Epithelial cell of prostate (primary cell): Measurements from ENCODE around the gene RFX3.

ENCODE experiments used
- DNase-seq: peaks from one replicate; pipeline ENCODE4 v3.0.0-alpha.2; 2011; ENCODE audit warnings: low read depth, low spot score
- H3K27ac ChIP-seq: fragments of 450-650 bp; 2 replicates; pipeline ENCODE4 v1.5.1; 2017; ENCODE audit warnings: mild to moderate bottlenecking

RFX3 gene

GRCh38 chr9:3177936-3178335, 347.9 kb downstream of the RFX3 start:
- DNase-seq: no peak
- H3K27ac ChIP-seq: no peak overlapping the region

DNA sequence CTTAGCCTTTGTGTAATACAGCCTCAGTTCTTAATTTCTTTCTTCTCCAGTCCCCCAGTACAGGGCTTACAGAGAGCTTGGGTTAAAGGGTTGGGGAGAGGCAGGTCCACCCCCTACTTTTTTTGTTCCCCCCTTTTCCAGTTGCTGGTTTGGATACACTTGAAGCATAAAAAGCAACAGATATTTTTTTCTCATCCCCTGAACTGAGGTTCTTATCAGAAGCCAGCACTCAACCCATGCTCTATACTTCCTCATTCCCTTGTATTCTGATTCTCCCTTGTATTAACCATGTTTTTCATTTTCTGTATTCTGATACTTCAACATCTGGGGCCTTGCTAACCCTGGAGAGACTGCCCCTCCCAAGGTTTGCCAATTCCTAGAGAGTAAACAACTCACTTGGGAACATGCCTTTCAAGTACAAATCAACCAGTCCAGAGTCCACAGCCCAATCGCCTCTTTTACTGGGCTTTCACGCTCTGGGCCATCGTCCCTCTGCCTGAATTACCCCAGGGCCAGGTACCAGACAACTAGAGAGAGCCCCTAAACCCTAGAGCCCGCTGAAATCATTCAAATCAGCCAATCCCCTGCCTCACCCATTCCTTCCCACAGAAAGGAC, 348.5 kb downstream of the RFX3 start:
- no peak overlapping the region for H3K27ac ChIP-seq
- DNase-seq: no peak

DNA sequence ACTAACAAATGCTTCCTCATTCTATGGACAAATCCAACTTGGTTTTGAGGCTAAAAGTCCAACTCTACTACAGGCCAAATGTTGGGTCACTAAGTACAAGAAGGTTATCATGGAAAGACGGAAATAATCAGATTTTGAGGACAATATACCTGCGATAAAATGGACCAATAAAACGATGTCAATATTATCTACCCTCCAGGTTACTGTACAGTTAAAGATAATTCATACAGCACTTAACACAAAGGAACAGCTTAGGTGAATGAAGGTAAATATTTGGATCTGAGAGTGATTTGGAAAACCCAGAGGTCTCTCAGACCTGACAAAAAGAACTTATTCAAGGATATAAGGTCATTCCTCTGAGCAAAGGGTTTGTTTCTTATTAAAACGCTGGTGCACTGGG, 352.4 kb downstream of the RFX3 start:
- H3K27ac ChIP-seq: no peak overlapping the region
- no peak for DNase-seq

- no peak for DNase-seq
- no peak overlapping the region for H3K27ac ChIP-seq
These were observed 355.0 kb downstream of the RFX3 start for GRCh38 chr9:3170819-3171218.
